ENCODE data around the gene GRIK2. TPM values are rescaled to one million over a fixed set of nuclear protein-coding genes. Genes with fewer than 3 reads are reported as not detected.

Gene GRIK2
- polyA plus RNA-seq, 4 donors, result 13.4 to 16.9 (median 15.1) TPM

GRCh38 chr6:101451981-101452380, 58.5 kb downstream of the GRIK2 start:
- DNase-seq (ENCODE audit: low read depth in 4 of 4, low spot score in 3 of 4), result no peak

GRCh38 chr6:101453221-101453620, 59.7 kb downstream of the GRIK2 start:
- DNase-seq (ENCODE audit: low read depth in 4 of 4, low spot score in 3 of 4), result no peak

- DNase-seq (ENCODE audit: low read depth in 4 of 4, low spot score in 3 of 4), result no peak
Observed at GRCh38 chr6:101454106-101454676, 60.7 kb downstream of the GRIK2 start.

- no peak for DNase-seq (ENCODE audit: low read depth in 4 of 4, low spot score in 3 of 4)
Observed at GRCh38 chr6:101458336-101458735, 64.8 kb downstream of the GRIK2 start.

GRCh38 chr6:101458826-101459225, 65.3 kb downstream of the GRIK2 start:
- no peak for DNase-seq (ENCODE audit: low read depth in 4 of 4, low spot score in 3 of 4)

GRCh38 chr6:101462576-101462975, 69.1 kb downstream of the GRIK2 start:
- DNase-seq (ENCODE audit: low read depth in 4 of 4, low spot score in 3 of 4), result no peak

- DNase-seq (ENCODE audit: low read depth in 4 of 4, low spot score in 3 of 4), result no peak
Observed at GRCh38 chr6:101465863-101466262, 72.4 kb downstream of the GRIK2 start.

- DNase-seq (ENCODE audit: low read depth in 4 of 4, low spot score in 3 of 4), result no peak
Observed at GRCh38 chr6:101477436-101477835, 83.9 kb downstream of the GRIK2 start.

- no peak for DNase-seq (ENCODE audit: low read depth in 4 of 4, low spot score in 3 of 4)
Observed at GRCh38 chr6:101478891-101479290, 85.4 kb downstream of the GRIK2 start.

- no peak for DNase-seq (ENCODE audit: low read depth in 4 of 4, low spot score in 3 of 4)
Observed at GRCh38 chr6:101482606-101483005, 89.1 kb downstream of the GRIK2 start.

- no peak for DNase-seq (ENCODE audit: low read depth in 4 of 4, low spot score in 3 of 4)
Observed at GRCh38 chr6:101484781-101485180, 91.3 kb downstream of the GRIK2 start.

GRCh38 chr6:101486124-101486523, 92.6 kb downstream of the GRIK2 start:
- DNase-seq (ENCODE audit: low read depth in 4 of 4, low spot score in 3 of 4), result no peak

GRCh38 chr6:101486726-101487125, 93.2 kb downstream of the GRIK2 start:
- no peak for DNase-seq (ENCODE audit: low read depth in 4 of 4, low spot score in 3 of 4)

GRCh38 chr6:101489456-101489855, 95.9 kb downstream of the GRIK2 start:
- DNase-seq (ENCODE audit: low read depth in 4 of 4, low spot score in 3 of 4), result no peak

GRCh38 chr6:101490857-101491256, 97.3 kb downstream of the GRIK2 start:
- no peak for DNase-seq (ENCODE audit: low read depth in 4 of 4, low spot score in 3 of 4)

- no peak for DNase-seq (ENCODE audit: low read depth in 4 of 4, low spot score in 3 of 4)
Observed at GRCh38 chr6:101502818-101503217, 109.3 kb downstream of the GRIK2 start.

GRCh38 chr6:101509536-101509935, 116.0 kb downstream of the GRIK2 start:
- DNase-seq (ENCODE audit: low read depth in 4 of 4, low spot score in 3 of 4), result no peak

- no peak for DNase-seq (ENCODE audit: low read depth in 4 of 4, low spot score in 3 of 4)
Observed at GRCh38 chr6:101513181-101513580, 119.7 kb downstream of the GRIK2 start.

GRCh38 chr6:101516578-101516977, 123.1 kb downstream of the GRIK2 start:
- DNase-seq (ENCODE audit: low read depth in 4 of 4, low spot score in 3 of 4), result peak in 1 of 4 donors; percentile 3

- DNase-seq (ENCODE audit: low read depth in 4 of 4, low spot score in 3 of 4), result no peak
Observed at GRCh38 chr6:101517632-101518031, 124.1 kb downstream of the GRIK2 start.

GRCh38 chr6:101522254-101522653, 128.7 kb downstream of the GRIK2 start:
- no peak for DNase-seq (ENCODE audit: low read depth in 4 of 4, low spot score in 3 of 4)

GRCh38 chr6:101527467-101527866, 134.0 kb downstream of the GRIK2 start:
- DNase-seq (ENCODE audit: low read depth in 4 of 4, low spot score in 3 of 4), result no peak

- DNase-seq (ENCODE audit: low read depth in 4 of 4, low spot score in 3 of 4), result no peak
Observed at GRCh38 chr6:101528801-101529200, 135.3 kb downstream of the GRIK2 start.
